NB4 (cell line): Measurements from ENCODE around the gene UFC1.

Experiments
- DNase-seq: peaks from one replicate; pipeline ENCODE4 v3.0.0; 2010; ENCODE audit warnings: low read depth
- H3K4me3 ChIP-seq: one replicate; pipeline ENCODE4 v1.5.1; 2011; ENCODE audit warnings: mild to moderate bottlenecking, low read depth, low read length, moderate library complexity
- CTCF ChIP-seq: IDR thresholded peaks from one replicate; pipeline ENCODE4 v1.5.1; 2012; ENCODE audit warnings: low read depth, low read length
- MAX ChIP-seq: IDR thresholded peaks from 2 replicates; pipeline ENCODE4 v1.6.1; 2011; ENCODE audit warnings: low read depth, low read length
- MYC ChIP-seq: IDR thresholded peaks from 2 replicates; pipeline ENCODE4 v1.6.1; 2011; ENCODE audit warnings: low read depth, low read length
- POLR2A ChIP-seq: IDR thresholded peaks from 2 replicates; pipeline ENCODE4 v1.6.1; 2011; ENCODE audit warnings: mild to moderate bottlenecking; ENCODE audit not compliant: insufficient read length; ENCODE audit errors: extremely low read depth

UFC1 gene

GRCh38 chr1:161182214-161182613 is 28.4 kb downstream of the UFC1 start:
- no peak overlapping the region for H3K4me3 ChIP-seq
- DNase-seq = peak; percentile 63
- TF ChIP-seq POLR2A (no peak), CTCF (no peak), MYC (no peak), MAX (no peak)

GRCh38 chr1:161185282-161185682 is 31.5 kb downstream of the UFC1 start:
- no peak for TF ChIP-seq POLR2A
- peak; percentile 66 for TF ChIP-seq MAX
- no peak for TF ChIP-seq MYC
- DNase-seq = peak; percentile 87
- no peak overlapping the region for H3K4me3 ChIP-seq

- no peak overlapping the region for H3K4me3 ChIP-seq
- TF ChIP-seq MYC (no peak), CTCF (no peak), MAX (no peak), POLR2A (no peak)
- DNase-seq = peak; percentile 80
These were observed 32.0 kb downstream of the UFC1 start for GRCh38 chr1:161185732-161186311.

GRCh38 chr1:161187311-161187710 is 33.5 kb downstream of the UFC1 start:
- H3K4me3 ChIP-seq = no peak overlapping the region
- TF ChIP-seq CTCF (no peak), POLR2A (no peak), MAX (no peak), MYC (no peak)
- DNase-seq = no peak

- no peak for TF ChIP-seq POLR2A
- TF ChIP-seq CTCF = no peak
- no peak for TF ChIP-seq MYC
- TF ChIP-seq MAX = no peak
- DNase-seq = no peak
- H3K4me3 ChIP-seq = no peak overlapping the region
These were observed 34.6 kb downstream of the UFC1 start for GRCh38 chr1:161188381-161188780.

- H3K4me3 ChIP-seq = no peak overlapping the region
- no peak for TF ChIP-seq CTCF
- no peak for TF ChIP-seq MYC
- TF ChIP-seq POLR2A = no peak
- no peak for TF ChIP-seq MAX
- DNase-seq = no peak
These were observed 35.3 kb downstream of the UFC1 start for GRCh38 chr1:161189036-161189435.
